CD4-positive, alpha-beta T cell treated with Interferon gamma for 1 hour (primary cell): ENCODE data around the gene PRKCE.

ENCODE experiments used
- DNase-seq: peaks from one replicate; pipeline ENCODE4 v3.0.0-alpha.2; 2020

Gene PRKCE

DNA sequence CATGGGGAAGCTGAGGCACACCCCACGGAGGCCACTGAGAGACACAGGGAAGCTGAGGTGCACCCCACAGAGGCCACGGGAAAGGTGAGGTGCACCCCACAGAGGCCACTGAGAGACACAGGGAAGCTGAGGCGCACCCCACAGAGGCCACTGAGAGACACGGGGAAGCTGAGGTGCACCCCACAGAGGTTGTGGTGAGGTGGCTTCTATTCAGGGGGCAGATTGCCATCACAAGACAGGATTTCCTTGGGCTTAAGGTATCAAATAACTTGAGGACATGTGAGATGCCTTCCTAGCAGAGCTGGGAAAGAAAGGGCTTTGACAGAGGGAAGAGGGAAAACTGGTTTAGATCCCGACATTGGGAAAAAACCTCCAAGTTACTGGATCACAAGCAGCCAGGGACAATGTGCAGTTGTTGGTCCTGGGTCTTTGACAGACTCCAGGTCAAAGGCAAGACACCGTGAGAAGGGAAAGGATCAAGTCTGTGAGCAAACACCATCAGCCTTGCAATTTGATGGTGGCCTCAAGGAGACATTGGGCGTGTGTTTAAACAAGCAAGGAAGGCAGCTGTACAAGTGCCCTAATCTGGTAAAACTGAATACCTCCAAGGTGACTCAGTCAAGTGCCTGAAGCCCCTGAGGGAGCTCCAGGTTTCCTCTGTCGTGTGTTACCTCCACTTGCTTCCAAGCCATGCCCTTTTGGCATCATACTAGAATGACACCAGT, 512.5 kb downstream of the PRKCE start:
- no peak for DNase-seq

- DNase-seq: no peak
These were observed 513.2 kb downstream of the PRKCE start for GRCh38 chr2:46164529-46165301.

- no peak for DNase-seq
These were observed 514.4 kb downstream of the PRKCE start for GRCh38 chr2:46165916-46166315.

- no peak for DNase-seq
These were observed 515.9 kb downstream of the PRKCE start for GRCh38 chr2:46167406-46167805.

- DNase-seq: no peak
These were observed 516.4 kb downstream of the PRKCE start for GRCh38 chr2:46167924-46168323.

DNA sequence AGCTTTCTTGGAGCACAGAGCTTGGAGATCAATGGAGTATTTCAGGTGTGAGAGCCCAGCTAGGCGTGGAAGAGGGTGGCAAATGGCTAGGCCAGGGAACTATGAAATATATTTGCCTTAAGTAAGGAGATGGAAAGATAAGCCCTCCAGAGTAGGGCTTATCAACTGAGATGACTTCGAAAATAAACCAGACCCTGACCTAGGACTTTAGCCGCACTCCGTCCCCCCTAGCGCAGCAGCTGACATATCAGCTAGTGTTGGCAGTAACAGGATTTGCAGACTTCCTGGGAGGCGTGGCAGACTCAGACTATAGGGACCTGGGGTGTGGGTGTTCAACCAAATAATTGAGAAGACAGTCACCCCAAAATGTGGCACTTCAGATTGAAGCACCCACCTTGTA, 518.0 kb downstream of the PRKCE start:
- no peak for DNase-seq

DNA sequence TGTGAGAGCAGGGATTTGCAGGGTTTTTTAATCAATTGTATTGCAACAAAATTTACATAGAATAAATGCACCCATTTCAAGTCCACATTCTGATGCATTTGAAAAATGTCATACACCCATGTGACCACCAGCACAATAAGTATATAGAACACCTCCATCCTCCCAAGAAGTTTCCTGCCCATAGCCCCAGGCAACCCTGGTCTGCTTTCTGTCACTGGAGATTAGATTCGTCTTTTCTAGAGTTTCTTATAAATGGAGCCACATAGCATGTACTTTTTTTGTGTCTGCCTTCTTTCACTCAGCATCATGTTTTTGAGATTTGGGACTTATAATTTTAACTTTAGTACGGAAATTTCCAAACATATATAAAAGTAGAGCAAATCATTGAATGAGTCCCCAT, 518.6 kb downstream of the PRKCE start:
- no peak for DNase-seq

DNA sequence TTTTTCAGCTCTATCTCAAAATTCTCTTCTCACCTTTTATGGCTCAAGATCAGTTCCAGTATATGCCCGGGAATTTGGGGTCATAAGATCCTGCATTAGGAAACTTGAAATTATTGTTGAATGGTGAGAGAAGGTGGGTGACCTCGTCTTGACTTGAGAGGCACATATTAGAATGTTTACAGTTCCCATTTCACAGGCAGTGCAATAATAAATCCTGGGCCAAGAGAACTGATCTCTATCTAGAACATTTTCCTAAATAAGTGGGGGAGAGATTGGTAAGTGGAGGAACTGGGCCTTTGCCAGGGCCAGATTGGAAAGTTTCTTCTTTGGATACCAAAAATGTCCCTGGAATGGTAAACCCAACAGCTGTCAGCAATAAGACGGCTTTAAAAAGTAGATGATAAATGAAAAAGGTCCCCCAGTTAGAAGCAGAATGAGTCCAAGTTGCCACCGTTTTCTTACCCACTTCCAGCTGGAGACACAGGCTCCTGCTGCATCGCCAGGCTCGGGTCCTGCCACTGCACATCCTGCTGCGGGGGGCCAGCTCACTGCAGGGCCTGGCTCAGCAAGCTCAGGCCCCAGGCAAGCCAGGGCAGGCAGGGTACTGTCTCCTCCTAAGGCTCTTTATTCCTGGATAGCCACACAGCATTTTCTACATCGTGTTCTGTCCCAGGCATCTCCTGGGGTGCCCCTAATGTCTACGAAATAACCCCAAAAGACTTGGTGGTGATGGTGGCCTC, 519.3 kb downstream of the PRKCE start:
- DNase-seq: no peak

- DNase-seq: no peak
These were observed 520.0 kb downstream of the PRKCE start for GRCh38 chr2:46171411-46171953.

DNA sequence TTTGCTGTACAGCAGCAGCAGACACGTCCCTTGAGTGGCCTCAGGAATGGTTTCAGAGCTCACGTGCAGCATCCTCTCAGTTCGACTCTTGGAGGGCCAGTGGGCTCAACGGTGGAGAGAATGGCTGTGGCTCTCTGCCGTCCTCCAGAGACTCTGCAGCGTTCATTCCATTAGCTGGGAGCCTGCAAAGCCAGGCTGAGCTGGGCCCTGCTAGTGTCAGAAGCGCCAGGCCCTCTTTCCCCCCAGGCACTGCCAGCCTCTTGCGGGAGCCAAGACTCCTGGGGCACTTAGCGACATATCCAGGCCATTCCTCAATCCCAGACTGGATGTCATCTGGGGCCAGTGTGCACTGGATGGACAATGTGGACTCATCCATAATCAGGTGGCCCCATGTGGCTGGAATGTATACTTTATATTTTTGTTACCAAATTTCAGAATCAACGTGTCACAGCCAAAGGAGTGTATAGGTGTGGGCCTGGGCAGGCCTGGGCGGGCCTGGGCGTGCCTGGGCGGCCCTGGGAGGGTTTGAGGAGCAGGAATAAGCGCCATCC, 520.6 kb downstream of the PRKCE start:
- no peak for DNase-seq

DNA sequence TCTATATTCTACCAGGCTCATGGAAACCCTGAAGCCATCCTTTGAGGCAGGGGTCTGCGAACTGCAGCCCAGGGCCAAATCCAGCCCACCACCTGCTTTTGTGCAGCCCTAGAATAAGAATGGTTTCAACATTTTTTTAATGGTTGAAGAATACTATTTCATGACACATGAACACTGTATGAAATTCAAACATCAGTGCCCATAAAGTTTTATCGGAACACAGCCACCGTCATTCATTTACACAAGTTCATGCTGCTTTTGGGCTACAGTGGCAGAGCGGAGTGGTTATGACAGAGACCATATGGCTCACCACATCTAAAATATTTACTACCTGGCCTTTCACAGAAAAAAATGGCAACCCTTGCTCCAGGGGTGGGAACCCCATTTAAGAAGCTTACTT, 521.6 kb downstream of the PRKCE start:
- no peak for DNase-seq

- no peak for DNase-seq
These were observed 522.3 kb downstream of the PRKCE start for GRCh38 chr2:46173636-46174250.

- DNase-seq: no peak
These were observed 523.1 kb downstream of the PRKCE start for GRCh38 chr2:46174345-46175170.

- DNase-seq: no peak
These were observed 523.9 kb downstream of the PRKCE start for GRCh38 chr2:46175419-46175818.

DNA sequence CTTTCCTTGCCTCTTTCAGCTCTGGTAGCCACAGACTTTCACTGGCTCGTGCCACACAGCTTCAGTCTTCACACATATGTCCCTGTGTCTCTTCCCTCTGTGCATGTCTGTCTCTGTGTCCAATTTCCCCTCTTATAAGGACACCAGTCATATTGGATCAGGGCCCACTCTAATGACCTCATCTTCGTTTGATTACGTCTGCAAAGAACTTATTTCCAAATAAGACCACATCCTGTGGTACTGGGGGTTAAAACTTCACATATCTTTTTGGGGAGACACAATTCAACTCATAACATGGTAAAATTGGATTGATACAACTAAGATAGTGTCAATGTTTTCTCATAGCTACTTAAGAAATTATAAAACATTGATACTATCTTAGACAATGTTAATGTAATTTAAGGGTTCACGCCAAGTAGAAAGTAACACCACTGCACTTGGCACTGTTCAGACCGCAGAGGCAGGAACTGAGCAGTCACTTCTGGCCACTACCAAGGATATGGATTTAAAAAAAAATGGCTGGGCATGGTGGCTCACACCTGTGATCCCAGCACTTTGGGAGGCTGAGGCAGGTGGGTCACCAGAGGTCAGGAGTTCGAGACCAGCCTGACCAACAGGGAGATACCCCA, 526.1 kb downstream of the PRKCE start:
- no peak for DNase-seq

DNA sequence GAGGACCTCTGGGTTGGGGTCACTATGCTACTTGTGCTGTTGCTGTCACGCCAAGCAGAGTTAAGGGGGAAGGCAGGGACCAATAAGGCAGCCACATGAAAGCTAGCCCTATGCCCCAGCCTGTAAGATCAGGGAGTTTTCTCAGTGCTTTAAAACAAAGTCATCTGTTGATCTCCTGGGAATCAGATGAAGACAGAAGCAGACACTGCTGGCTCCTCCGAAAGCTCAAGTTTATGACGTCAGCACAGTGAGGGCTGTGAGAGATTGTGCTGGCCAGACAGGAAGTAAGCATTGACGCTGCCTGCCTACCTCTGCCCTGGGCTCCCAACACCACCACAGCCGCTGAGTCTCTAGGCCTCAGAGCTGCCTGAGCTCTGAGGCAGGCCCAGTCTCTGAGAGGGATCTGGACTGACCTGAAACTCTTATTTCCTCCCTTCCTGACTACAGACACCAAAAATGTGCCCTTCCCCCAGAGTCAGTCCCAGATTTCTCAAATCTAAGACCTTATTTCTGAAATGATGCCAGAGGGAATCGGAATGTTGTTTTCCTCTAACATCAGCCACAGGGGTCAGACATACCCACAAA, 527.7 kb downstream of the PRKCE start:
- peak; percentile 72 for DNase-seq

- no peak for DNase-seq
These were observed 528.7 kb downstream of the PRKCE start for GRCh38 chr2:46180189-46180588.

DNA sequence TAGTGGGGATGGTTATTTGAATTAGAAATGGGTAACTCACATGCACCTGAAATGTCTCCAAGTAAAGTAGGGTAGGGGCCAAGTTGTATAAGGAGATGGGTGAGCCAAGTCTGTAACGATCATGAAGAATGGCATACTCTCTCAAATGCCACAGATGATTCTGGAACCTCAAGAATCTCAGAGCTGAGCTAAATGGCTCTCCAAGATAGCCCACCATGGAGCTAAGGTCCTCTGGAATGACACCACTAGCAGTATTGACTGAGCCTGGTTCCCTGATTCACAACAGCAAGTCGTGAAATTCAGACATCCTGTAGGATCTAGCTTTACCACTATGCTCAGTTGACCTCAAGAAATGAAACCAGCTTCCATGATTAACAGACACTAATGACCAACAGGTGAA, 529.8 kb downstream of the PRKCE start:
- DNase-seq: no peak

GRCh38 chr2:46181789-46182530, 530.5 kb downstream of the PRKCE start:
- DNase-seq: no peak

GRCh38 chr2:46183426-46183825, 532.0 kb downstream of the PRKCE start:
- DNase-seq: no peak
